HUDEP-2 (cell line): ENCODE results near the gene OR4C12.
A peak's percentile ranks its signal among the peaks of the same experiment; 100 is the strongest.
"Not testable (repeated sequence)": the region's sequence is repeated elsewhere in the genome, so short reads cannot be mapped to it uniquely, and the experiment has no call there.

ENCODE experiments used
- DNase-seq, 76 experiments: peaks; one replicate each; lab custom pipeline; 2025; ENCODE audit not compliant: unreplicated experiment in 76 of 76; lab: John Stamatoyannopoulos, UW

The OR4C12 gene

DNA sequence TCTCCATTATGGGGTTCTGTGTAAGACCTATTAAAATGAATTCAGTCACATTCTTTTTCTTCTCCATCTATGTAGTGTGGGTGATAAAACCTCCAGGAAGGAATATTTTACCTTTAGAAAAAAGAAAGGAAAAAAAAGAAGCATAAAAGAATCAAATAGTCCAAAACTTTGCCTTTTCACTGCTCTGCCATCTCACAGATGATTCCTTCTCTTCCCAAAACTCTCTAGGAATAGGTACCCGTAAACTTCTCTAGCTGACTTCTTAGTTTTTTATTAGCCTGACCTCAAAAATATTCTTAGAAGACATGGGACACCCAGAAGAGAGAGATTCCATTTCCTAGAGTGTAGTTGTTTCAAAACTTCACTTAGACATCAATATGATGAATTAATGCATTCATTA is at the start of gene OR4C12:
Gene OR4C12 (minus strand): TSS at position 101 of the 400 bp plus-strand sequence. CDS start 34 bp downstream, at position 67.
- not testable (repeated sequence) for DNase-seq

DNA sequence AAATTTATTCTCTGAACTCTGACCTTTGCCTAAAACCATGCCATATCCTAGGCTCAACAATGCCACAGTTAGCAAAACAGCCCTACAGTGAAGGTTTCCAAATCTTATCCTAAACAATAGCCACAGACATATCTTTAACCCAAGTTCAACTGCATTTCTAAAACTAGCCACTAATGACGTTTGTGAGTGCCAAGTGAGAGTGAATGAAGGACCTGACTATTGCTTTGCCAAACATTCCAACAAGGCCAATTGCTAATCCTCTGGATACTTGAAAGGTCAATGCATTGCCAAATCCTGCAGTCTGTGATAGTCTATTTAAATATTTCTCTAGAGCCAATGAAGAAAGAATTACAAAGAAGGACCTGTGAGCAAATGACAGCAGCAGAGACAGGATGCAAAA is 47.9 kb upstream of the OR4C12 start:
- DNase-seq: no peak

DNA sequence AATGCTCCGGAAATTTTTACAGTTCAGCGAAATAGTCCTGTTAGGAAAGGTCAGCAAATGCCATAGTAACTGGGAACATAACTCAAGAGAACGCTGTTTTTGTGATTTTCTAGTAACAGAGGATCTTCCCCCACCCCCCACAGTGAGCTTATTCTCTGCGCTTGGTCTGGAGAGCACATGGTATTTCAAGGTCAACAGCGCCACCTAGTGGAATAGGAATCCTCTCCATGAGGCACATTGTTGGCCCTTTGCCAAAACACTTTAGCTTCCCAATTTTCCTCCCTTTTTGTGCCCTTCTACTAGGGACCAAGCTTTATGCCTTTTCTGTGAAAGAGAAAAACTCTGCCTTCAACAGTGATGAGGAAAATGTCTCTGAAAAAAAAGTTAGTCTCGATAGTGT is 13.2 kb upstream of the OR4C12 start:
- DNase-seq: peak in 63 of 76 experiments; percentile 1 to 77 (median 38)

DNA sequence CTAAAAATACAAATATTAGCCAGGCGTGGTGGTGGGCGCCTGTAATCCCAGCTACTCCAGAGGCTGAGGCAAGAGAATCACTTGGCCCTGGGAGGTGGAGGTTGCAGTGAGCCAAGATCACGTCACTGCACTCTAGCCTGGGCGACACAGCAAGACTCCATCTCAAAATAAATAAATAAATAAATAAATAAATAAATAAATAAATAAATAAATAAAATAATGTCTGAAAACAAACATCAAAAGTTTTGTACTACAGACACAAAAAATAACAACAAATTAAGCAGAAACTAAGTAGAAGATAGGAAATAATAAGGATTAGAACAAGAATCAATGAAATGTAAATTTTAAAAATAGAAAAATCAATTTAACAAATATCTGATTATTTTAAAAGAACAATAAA is 8.9 kb downstream of the OR4C12 start:
- not testable (repeated sequence) for DNase-seq

DNA sequence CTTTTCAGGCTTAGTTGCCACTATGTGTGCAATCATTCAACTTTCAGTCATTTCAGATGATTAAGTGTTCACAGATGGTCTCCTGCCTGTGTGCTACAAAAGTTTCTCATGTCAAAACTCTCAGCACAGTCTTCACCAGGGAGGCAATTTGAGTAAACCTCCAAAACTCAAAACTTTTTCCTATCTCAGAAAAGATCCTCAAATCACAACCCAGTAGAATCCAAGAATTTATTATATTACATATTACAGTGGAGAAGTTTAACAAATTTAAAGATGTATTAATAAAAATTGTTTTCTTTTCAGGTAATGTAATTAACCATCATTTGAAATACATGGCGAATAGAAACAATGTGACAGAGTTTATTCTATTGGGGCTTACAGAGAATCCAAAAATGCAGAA is 30.2 kb downstream of the OR4C12 start, which contains the start of gene OR4C13:
Gene OR4C13 (plus strand): TSS at position 301 of the 400 bp plus-strand sequence. CDS start 32 bp downstream, at position 333.
- DNase-seq: no peak

DNA sequence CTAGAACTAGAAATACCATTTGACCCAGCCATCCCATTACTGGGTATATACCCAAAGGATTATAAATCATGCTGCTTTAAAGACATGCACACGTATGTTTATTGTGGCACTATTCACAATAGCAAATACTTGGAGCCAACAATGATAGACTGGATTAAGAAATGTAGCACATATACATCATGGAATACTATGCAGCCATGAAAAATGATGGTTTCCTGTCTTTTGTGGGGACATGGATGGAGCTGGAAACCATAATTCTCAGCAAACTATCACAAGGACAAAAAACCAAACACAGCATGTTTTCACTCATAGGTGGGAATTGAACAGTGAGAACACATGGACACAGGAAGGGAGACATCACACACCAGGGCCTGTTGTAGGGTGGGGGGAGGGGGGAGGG is 33.6 kb downstream of the OR4C12 start:
- not testable (repeated sequence) for DNase-seq
